HTR-8/SVneo (cell line): ENCODE results near the gene MTRR.

ENCODE experiments used
- DNase-seq: peaks from one replicate; pipeline ENCODE4 v3.0.0; 2011; ENCODE audit warnings: low spot score, mixed read lengths; ENCODE audit not compliant: insufficient read length
- FAIRE-seq: peaks from 2 replicates; lab custom pipeline; 2011; peaks lifted over from hg19 to GRCh38; lab: Jason Lieb, UNC

The MTRR gene

DNA sequence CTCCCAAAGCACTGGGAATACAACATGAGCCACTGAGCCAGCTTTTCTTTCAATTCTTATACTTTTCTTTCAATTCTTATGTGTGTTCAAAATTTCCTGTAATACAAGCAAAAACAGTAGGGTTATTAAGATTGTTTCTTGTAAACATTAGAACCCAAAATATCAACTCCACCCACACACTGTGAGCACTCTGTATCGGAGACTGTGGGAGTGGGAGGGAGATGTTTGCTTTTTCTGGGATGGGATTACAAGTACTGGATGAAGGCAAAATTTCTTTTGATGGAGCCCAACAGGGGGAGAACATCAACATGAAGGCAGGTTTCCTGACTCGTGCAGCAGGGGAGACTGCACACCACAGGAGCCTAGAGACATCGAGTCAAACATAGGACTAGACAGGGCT is 13.3 kb upstream of the MTRR start:
- DNase-seq = no peak
- FAIRE-seq = no peak

DNA sequence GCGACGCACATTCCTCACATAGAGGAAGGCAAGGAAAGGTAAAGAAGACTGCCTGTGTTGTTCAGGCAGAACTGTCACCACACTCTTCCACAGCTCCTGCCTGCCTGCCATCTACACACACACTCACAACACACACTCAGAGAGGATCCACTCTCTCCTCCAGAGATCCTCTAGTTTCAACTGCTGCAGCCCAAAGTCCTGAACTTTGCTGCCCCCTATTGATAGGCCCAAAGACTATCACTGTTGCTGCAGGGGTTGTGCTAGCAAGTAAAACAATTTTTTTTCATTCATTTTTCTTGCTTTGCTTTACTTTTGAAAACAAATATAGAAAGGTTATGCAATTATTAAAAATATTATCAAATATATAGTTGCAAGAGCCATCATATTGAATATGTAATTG is 12.1 kb upstream of the MTRR start:
- DNase-seq (peak; percentile 30), FAIRE-seq (peak; percentile 26)

GRCh38 chr5:7857361-7857760 is 11.6 kb upstream of the MTRR start:
- FAIRE-seq (no peak), DNase-seq (no peak)

DNA sequence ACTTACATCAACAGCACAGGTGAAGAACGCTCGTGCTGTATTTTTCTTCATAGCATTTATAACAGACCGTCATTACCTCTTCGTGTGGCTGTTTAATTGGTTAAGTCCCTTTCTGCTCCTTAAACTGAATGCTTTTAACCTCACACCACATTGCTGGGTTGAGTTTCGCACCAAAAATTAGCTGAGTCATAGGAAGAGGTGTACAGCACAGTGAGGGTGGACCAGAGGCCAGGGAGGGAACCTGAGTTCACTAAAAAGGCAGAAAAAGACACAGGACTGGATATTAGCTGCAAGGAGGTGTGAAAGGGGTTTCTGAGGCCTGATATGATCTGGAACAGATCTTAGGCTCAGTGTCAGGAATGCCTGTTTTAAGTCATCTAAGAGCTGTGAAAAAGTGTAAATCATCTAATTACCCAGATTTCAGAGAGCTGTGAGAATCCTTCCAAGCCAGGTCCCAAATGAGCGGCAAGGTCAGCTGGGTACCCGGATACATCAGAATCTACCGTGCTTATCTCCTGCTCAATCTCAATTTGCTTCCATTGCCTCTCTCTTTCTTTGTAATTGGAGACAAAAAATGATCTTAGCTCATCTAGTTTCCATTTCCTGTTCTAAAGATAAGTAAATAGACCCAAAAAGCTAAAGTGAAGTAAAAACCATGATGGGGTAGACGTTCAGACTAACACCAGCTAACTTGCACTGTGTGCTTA is 10.9 kb upstream of the MTRR start:
- DNase-seq (no peak), FAIRE-seq (no peak)

GRCh38 chr5:7866196-7866595 is 2.8 kb upstream of the MTRR start:
- DNase-seq = no peak
- FAIRE-seq = no peak

DNA sequence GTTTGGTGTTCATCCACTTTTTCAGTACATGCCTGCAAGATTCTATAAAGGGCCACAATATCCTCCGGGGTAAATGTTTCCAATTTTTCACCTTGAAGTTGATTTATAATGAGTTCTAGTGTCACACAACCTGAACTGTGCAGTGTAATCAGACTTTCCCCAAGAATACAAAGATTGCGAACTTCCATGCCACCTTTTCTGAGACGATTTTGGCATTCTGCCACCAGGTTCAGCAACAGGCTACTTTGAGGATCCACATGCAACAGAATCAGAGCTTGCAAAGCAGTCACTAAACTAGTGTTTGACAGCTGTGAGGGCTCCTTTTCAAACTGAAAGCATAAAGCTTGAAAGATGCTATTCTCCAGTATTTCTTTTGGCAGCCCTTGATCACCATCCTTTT is 1.7 kb upstream of the MTRR start:
- FAIRE-seq (no peak), DNase-seq (no peak)

GRCh38 chr5:7868427-7868772 is 548 bp upstream of the MTRR start:
- no peak for DNase-seq
- peak; percentile 46 for FAIRE-seq

DNA sequence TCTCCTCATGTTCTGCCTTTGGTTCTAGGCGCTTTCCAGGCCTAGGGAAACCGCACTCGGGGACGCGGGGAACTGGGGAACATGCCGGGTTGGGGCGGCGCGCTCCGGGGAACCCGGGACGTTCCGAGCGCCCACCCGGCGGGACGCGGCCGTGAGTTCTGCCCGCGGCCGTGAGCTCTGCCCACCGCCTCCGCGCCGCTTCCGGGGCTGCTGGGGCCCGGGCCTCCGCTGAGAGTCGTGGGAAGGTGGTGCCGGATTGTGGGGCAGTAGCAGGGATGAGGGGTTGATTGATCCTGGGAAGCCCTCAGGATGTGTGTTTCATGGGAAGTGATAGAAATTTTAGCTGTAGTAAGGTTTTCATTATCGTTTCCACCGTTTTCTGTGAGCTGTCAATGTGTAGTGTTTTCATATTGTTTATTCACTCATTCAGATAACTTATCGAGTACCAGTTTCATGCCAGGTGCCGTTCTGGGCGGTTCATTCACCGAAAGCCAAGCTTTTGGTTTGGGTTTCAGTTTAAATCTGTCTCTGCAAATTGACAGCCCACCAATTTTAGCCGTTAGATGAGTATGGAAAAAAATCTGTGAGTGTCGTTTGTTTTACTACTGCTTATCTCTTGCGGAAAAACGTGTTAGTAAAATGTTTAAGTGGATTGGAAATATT is 657 bp downstream of the MTRR start:
- peak; percentile 25 for DNase-seq
- no peak for FAIRE-seq

DNA sequence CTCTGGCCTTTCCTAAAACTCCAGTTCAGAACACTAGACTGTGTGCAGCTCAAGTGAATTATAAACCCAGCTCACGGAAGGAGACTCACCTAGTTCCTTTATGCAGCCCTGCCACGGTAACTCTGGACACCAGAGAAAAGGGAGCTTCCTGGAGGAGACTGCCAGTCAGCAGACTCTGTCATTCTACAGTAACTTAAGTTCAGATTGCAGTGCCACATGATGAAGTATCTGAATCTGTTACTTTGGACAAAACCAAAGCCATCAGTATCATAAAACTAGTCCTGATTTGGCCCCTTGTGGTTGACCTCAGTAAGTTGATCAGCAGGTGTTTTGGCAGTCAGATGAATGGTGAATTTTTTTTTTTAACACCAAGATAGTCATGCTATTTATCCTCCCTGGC is 2.7 kb downstream of the MTRR start:
- no peak for FAIRE-seq

DNA sequence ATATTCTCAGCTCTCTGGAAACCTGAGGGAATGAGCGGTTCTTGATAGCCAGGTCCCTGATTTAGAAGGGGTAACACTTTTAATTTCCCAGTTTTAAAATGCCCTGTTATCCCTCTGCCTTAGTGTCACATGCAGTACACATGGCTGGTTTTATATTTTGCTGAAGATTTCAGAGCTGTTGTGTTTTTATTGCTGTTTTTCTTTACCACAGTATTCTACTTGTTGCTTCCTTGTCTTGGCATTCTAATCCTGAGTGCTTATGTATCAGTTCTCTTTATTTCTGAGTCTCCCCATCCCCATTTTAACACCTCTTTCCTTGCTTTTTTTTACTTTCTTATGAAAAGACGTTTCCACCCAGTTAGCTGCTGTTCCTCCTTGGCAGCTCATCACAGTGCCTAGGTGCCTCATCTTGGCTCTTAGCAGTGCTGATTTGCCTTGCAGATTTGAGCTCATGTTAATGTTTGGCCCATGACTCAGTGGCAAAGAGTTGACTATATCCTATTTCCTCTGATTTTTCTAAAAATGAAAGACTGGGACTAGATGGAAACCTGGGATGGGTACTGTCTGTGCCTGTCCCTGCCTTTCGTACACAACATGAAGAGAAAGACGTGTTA is 3.7 kb downstream of the MTRR start:
- FAIRE-seq = no peak
- DNase-seq = no peak

More for the DNA sequence above, 2.7 kb downstream of the MTRR start:
- no peak for DNase-seq

DNA sequence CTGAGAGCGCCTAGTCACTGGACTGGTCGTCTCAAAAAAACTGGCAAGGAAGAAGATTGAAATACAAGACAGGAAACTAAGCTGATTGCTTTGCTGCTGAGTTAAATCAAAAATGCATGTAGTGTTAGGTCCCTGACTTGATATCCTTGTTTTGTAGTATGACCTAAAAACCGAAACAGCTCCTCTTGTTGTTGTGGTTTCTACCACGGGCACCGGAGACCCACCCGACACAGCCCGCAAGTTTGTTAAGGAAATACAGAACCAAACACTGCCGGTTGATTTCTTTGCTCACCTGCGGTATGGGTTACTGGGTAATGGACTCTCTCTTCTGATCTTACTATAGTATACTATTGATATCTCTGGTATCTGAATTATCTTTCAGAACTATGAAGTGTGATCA is 4.3 kb downstream of the MTRR start:
- DNase-seq (no peak), FAIRE-seq (peak; percentile 16)

- FAIRE-seq (no peak), DNase-seq (no peak)
Measured at GRCh38 chr5:7874639-7875038, 5.7 kb downstream of the MTRR start.

- FAIRE-seq (no peak), DNase-seq (no peak)
Measured at GRCh38 chr5:7875151-7875550, 6.2 kb downstream of the MTRR start.

- DNase-seq (no peak), FAIRE-seq (no peak)
Measured at GRCh38 chr5:7876867-7877266, 7.9 kb downstream of the MTRR start.

DNA sequence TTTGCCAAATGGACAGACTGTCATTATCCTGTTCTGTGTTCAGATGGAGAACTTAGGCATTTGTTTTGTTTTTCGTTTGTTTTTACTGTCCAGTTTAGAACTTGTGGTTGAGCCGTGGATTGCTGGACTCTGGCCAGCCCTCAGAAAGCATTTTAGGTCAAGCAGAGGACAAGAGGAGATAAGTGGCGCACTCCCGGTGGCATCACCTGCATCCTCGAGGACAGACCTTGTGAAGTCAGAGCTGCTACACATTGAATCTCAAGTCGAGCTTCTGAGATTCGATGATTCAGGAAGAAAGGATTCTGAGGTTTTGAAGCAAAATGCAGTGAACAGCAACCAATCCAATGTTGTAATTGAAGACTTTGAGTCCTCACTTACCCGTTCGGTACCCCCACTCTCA is 8.9 kb downstream of the MTRR start:
- FAIRE-seq (no peak), DNase-seq (no peak)

DNA sequence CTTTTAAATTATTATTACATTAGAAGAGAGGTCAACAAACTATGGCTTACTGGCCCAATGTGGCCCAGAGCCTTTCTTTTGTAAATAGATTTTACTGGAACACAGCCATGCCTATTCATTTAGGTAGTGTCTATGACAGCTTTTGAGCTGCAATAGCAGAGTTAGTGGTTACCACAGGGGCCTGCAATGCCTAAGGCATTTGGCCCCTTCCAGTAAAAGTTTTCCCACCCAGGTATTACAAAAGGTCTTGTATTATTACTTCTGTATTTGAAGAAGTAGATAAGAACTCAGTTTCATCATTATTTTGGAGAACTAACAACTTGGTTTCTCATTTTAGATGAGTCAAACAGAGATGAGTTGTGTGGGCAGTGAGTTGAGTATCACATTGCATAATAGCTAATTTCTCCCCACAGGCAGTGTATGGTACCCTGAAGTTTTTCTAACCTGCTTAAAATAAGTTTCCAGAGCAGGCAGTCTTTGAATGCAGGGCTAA is 9.5 kb downstream of the MTRR start:
- FAIRE-seq (no peak), DNase-seq (no peak)

GRCh38 chr5:7881091-7881490 is 12.1 kb downstream of the MTRR start:
- DNase-seq = no peak
- FAIRE-seq = no peak

- no peak for FAIRE-seq
- DNase-seq = no peak
Measured at GRCh38 chr5:7881816-7882215, 12.9 kb downstream of the MTRR start.

GRCh38 chr5:7882926-7883325 is 14.0 kb downstream of the MTRR start:
- DNase-seq = no peak
- no peak for FAIRE-seq

DNA sequence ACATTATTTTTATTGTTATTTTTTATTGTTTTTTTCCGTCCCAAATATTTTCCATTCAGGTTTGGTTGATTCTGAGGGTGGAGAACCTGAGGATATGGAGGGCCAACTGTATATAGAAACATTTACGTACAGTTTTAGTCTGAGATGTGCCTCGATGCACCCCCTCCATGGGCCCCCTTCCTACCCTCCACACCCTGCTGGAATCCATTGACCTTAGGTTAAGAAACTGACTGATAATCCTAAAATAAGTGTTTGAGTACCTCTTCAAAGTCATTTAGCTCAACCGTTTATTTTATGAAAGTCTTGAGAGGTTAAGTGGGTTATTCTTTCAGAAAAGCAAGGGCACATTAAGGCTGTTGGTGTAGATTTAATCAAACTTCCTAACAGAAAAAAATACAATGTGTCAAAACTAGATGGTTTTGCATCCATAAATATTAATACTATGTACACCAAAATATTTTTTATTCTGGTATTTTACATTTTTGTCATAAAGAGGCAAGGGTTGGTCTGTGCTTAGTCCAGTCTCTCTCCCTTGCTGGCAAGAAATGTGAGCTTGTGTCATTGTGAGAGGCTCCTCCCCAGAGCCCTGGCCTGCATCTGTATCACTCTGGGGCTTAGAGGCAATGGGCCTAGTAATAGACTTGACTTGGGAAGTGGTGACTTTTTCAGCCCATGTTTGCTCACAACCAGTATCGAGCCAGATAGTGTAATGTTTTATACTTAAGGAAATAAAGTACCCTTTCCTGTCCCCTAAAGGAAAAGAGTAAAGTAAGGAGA is 15.7 kb downstream of the MTRR start:
- DNase-seq (no peak), FAIRE-seq (no peak)
